ENCODE data around the gene HYI.

Gene HYI

GRCh38 chr1:43452789-43453441 lies 816 bp downstream of the HYI start:
- TF ChIP-seq, protein P1, sequence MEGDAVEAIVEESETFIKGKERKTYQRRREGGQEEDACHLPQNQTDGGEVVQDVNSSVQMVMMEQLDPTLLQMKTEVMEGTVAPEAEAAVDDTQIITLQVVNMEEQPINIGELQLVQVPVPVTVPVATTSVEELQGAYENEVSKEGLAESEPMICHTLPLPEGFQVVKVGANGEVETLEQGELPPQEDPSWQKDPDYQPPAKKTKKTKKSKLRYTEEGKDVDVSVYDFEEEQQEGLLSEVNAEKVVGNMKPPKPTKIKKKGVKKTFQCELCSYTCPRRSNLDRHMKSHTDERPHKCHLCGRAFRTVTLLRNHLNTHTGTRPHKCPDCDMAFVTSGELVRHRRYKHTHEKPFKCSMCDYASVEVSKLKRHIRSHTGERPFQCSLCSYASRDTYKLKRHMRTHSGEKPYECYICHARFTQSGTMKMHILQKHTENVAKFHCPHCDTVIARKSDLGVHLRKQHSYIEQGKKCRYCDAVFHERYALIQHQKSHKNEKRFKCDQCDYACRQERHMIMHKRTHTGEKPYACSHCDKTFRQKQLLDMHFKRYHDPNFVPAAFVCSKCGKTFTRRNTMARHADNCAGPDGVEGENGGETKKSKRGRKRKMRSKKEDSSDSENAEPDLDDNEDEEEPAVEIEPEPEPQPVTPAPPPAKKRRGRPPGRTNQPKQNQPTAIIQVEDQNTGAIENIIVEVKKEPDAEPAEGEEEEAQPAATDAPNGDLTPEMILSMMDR (conservative IDR thresholded peaks at IDR 0.05; ENCODE audit: low read depth) = no peak
- POLR2A ChIA-PET (ENCODE audit: low non-redundant PET) = no interaction called here

DNA sequence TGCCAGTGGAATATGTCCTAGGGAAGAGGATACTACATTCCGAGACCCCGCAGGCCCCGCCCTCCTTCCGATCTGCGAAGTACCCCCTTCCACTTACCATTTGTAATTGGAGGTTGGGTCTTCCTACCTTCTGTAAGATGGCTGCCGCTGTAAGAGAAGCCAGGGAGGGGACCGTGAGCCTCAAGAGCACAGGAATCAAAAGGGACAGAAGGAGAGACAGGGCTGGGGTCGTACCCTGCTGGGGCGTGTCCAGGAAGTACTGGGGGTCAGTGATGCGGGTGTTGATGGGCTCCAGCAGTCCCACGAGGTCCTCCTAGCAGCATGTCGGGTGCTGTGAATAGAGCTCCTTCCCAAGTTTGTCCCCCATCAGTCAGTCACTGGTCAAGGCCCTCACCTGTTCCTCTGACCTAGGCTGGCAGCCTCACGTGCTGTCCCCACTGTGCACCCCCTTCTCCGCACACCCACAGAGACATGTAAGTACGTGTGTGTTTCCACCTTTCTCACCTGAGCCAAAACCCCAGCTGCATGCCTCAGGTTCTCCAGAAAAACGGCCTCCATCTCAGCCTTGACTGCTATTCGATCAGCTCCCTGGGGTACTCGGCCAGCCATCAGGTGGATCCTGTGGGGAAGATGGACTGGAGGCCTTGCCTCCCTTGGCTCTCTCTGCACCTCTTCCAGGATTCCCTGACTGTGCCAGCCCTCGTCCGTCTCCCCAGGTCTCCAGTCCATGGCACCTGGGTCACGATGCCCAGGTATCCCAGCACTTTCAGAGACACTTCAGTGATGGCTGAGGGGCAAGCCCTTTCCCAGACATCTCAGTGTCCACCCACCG lies 1.8 kb downstream of the HYI start:
- H3K27ac ChIP-seq = peak overlapping the region; percentile 98
- ChIA-PET CTCF (no interaction called here), POLR2A (ENCODE audit: low non-redundant PET) (no interaction called here)
- TF ChIP-seq, protein P1 (conservative IDR thresholded peaks at IDR 0.05; ENCODE audit: low read depth) = no peak
- DNase-seq (ENCODE audit: low spot score) = no peak

More at GRCh38 chr1:43452789-43453441, 816 bp downstream of the HYI start:
- CTCF ChIA-PET = no interaction called here
- peak; percentile 27 for DNase-seq (ENCODE audit: low spot score)
- peak overlapping the region; percentile 98 for H3K27ac ChIP-seq

DNA sequence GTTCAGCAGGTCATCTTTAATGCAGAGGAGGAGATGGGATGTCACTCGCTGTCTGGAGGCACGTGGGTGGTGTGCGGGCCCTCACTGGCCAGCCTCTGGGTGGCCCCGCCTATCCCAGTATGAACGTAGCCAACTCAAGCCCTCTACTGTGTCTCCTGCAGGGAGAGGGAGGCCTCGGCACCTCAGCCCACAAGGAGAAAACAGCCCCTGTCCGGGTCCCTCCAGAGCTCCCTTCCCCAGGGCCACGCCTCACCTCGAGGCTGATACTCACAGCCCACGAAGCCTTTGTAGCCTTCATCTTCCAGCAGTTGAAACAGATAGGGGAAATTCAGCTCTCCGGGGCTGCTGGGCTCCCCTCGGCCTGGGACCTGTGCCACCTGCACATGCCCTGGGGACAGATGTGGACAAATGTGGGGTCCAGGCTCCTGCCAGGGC lies 2.6 kb downstream of the HYI start:
- TF ChIP-seq, protein P1 (conservative IDR thresholded peaks at IDR 0.05; ENCODE audit: low read depth) = no peak
- ChIA-PET POLR2A (ENCODE audit: low non-redundant PET) (no interaction called here), CTCF (no interaction called here)
- peak overlapping the region; percentile 98 for H3K27ac ChIP-seq
- DNase-seq (ENCODE audit: low spot score) = no peak

GRCh38 chr1:43450251-43450941 lies 3.3 kb downstream of the HYI start:
- TF ChIP-seq, protein P1 (conservative IDR thresholded peaks at IDR 0.05; ENCODE audit: low read depth) = no peak
- POLR2A ChIA-PET (ENCODE audit: low non-redundant PET) = no interaction called here
- CTCF ChIA-PET = no interaction called here
- no peak for DNase-seq (ENCODE audit: low spot score)
- H3K27ac ChIP-seq = peak overlapping the region; percentile 98

GRCh38 chr1:43449708-43450069 lies 4.0 kb downstream of the HYI start:
- no peak for DNase-seq (ENCODE audit: low spot score)
- H3K27ac ChIP-seq = peak overlapping the region; percentile 98
- POLR2A ChIA-PET (ENCODE audit: low non-redundant PET) = no interaction called here
- CTCF ChIA-PET = no interaction called here
- TF ChIP-seq, protein P1 (conservative IDR thresholded peaks at IDR 0.05; ENCODE audit: low read depth) = no peak

GRCh38 chr1:43448955-43449707 lies 4.6 kb downstream of the HYI start:
- DNase-seq (ENCODE audit: low spot score) = no peak
- ChIA-PET POLR2A (ENCODE audit: low non-redundant PET) (no interaction called here), CTCF (interaction anchor here (0.6 to 0.9 kb wide), 2 partner anchors 10 to 112 kb away, joined by 3 to 4 read pairs; no protein-coding TSS in a partner anchor)
- peak overlapping the region; percentile 98 for H3K27ac ChIP-seq
- TF ChIP-seq, protein P1 (conservative IDR thresholded peaks at IDR 0.05; ENCODE audit: low read depth) = no peak

Measured in RWPE1 (cell line).